ENCODE data around the gene ROBO1. TPM values are rescaled to one million over a fixed set of nuclear protein-coding genes. Genes with fewer than 3 reads are reported as not detected.

Gene ROBO1
- total and polyA plus RNA-seq, 2 of the 13 experiments (the other 11 are each of a cell fraction or from before 2014, with no cell fraction given) = 52.2 to 71.0 TPM

- Histone ChIP-seq H3K9me3 (ENCODE audit: low read length) (no peaks in the 10 kb centered on the region), H3K27me3 (ENCODE audit: control insufficient read depth in 1 of 2, insufficient read depth in 2 of 2, low read length in 2 of 2) (no peaks in the 10 kb centered on the region), H3K79me2 (ENCODE audit: insufficient read depth, low read length) (no peaks in the 10 kb centered on the region), H3K4me2 (ENCODE audit: low read depth, low read length) (no peak overlapping the region), H3K4me3 (replicated peaks in 1 of 3; ENCODE audit: insufficient read depth in 1 of 3, low read depth in 2 of 3, low read length in 3 of 3) (no peak overlapping the region), H4K20me1 (ENCODE audit: insufficient read depth, low read length) (no peaks in the 10 kb centered on the region), H3K27ac (ENCODE audit: extremely low read length, insufficient read depth, low read length) (no peak overlapping the region), H3K9ac (ENCODE audit: insufficient read depth, low read depth, low read length) (no peak overlapping the region), H3K4me1 (ENCODE audit: insufficient read depth, low read length) (no peaks in the 10 kb centered on the region), H2AFZ (ENCODE audit: low read length) (no peak overlapping the region), H3K36me3 (replicated peaks in 1 of 2; ENCODE audit: control insufficient read depth in 1 of 2, insufficient read depth in 2 of 2, low read length in 2 of 2) (no peaks in the 10 kb centered on the region)
- intact Hi-C loops (cut with micrococcal nuclease; ENCODE audit: unreplicated experiment) (loop anchor here (10.0 kb wide), 1 partner anchor 1130 kb away; no protein-coding TSS in a partner anchor), in situ Hi-C loops (cut with HindIII; ENCODE audit: extremely low pct_ligation_motif_present, low pct_unique_long_range_greater_than_20kb) (no loop called here)
- POLR2A ChIA-PET = no interaction called here
- FAIRE-seq (no peak), DNase-seq (ENCODE audit: low spot score) (no peak), ATAC-seq (no peak)
- CTCF ChIA-PET (ENCODE audit: low intra/inter-chr PET ratio, low total read pairs) = no interaction called here
- 16% methylated on average over 7 of the region's 7 CpGs for WGBS (ENCODE audit: low lambda C conversion rate)
- no TSS peak for BruUV-seq (replicated peaks)
- TF ChIP-seq ZNF891 (CRISPR knock-in tag; IDR thresholded peaks at IDR 0.05) = no peak
- no peak for TF ChIP-seq CC2D1A (CRISPR knock-in tag; IDR thresholded peaks at IDR 0.05)
- no peak for TF ChIP-seq ATM (IDR thresholded peaks at IDR 0.05; ENCODE audit: borderline replicate concordance)
- no peak for TF ChIP-seq ZKSCAN1 (IDR thresholded peaks at IDR 0.05; ENCODE audit: low read length)
- no peak for TF ChIP-seq TEAD3 (CRISPR knock-in tag; optimal IDR thresholded peaks at IDR 0.05; ENCODE audit: borderline replicate concordance)
- TF ChIP-seq, protein P1, sequence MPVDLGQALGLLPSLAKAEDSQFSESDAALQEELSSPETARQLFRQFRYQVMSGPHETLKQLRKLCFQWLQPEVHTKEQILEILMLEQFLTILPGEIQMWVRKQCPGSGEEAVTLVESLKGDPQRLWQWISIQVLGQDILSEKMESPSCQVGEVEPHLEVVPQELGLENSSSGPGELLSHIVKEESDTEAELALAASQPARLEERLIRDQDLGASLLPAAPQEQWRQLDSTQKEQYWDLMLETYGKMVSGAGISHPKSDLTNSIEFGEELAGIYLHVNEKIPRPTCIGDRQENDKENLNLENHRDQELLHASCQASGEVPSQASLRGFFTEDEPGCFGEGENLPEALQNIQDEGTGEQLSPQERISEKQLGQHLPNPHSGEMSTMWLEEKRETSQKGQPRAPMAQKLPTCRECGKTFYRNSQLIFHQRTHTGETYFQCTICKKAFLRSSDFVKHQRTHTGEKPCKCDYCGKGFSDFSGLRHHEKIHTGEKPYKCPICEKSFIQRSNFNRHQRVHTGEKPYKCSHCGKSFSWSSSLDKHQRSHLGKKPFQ (CRISPR knock-in tag; IDR thresholded peaks at IDR 0.05; ENCODE audit: insufficient replicate concordance) = no peak
- no peak for TF ChIP-seq ZNF264 (CRISPR knock-in tag; IDR thresholded peaks at IDR 0.05)
- no peak for TF ChIP-seq SAP130 (CRISPR knock-in tag; IDR thresholded peaks at IDR 0.05; ENCODE audit: low read depth)
- no peak for TF ChIP-seq ZIK1 (CRISPR knock-in tag; IDR thresholded peaks at IDR 0.05; ENCODE audit: borderline replicate concordance, low read depth)
- TF ChIP-seq GTF2F1 (IDR thresholded peaks at IDR 0.05; ENCODE audit: low read length) = no peak
- TF ChIP-seq KLF12 (CRISPR knock-in tag; IDR thresholded peaks at IDR 0.05; ENCODE audit: borderline replicate concordance) = no peak
- TF ChIP-seq ZNF253 (CRISPR knock-in tag; IDR thresholded peaks at IDR 0.05; ENCODE audit: borderline replicate concordance) = no peak
- TF ChIP-seq KLF16 (CRISPR knock-in tag; IDR thresholded peaks at IDR 0.05) = no peak
- no peak for TF ChIP-seq ISX (CRISPR knock-in tag; conservative IDR thresholded peaks at IDR 0.05)
- TF ChIP-seq SRSF4 (IDR thresholded peaks at IDR 0.05; ENCODE audit: low read depth, low read length, poor library complexity, severe bottlenecking) = no peak
Measured at GRCh38 chr3:79664455-79664854, 103.3 kb downstream of the ROBO1 start.
